Mesenchymal stem cell (in vitro differentiated cells and primary cell): ENCODE data around the gene TOB1.

Experiments
- DNase-seq: peaks from one replicate; pipeline ENCODE4 v3.0.0-alpha.2; 2013
- H2AFZ ChIP-seq: one replicate; pipeline ENCODE4 v1.6.1; 2013; ENCODE audit warnings: low read depth, mild to moderate bottlenecking, control low read depth, inconsistent platforms, low read length, moderate library complexity
- H2AK5ac ChIP-seq: 2 replicates; pipeline ENCODE4 v1.6.1; 2013; ENCODE audit warnings: low read length, moderate library complexity, mild to moderate bottlenecking, inconsistent platforms; ENCODE audit not compliant: severe bottlenecking
- H2BK120ac ChIP-seq: one replicate; pipeline ENCODE4 v1.6.1; 2013; ENCODE audit warnings: low read depth, mild to moderate bottlenecking, inconsistent platforms, low read length, moderate library complexity
- H2BK12ac ChIP-seq, 2 experiments: one replicate each; pipeline ENCODE4 v1.6.1; 2013; ENCODE audit warnings: inconsistent platforms in 2 of 2, low read length in 2 of 2, mild to moderate bottlenecking in 2 of 2, moderate library complexity in 2 of 2, control low read depth in 1 of 2
- H2BK15ac ChIP-seq: one replicate; pipeline ENCODE4 v1.6.1; 2013; ENCODE audit warnings: mild to moderate bottlenecking, low read depth, inconsistent platforms; ENCODE audit not compliant: poor library complexity, severe bottlenecking
- H2BK5ac ChIP-seq: 2 replicates; pipeline ENCODE4 v1.6.1; 2013; ENCODE audit warnings: low read depth, mild to moderate bottlenecking, low read length, control low read depth, inconsistent platforms; ENCODE audit not compliant: poor library complexity, severe bottlenecking
- H3K14ac ChIP-seq, 2 experiments: one replicate each; pipeline ENCODE4 v1.6.1; 2013; ENCODE audit warnings: inconsistent platforms in 2 of 2, low read length in 2 of 2, control low read depth in 1 of 2, mild to moderate bottlenecking in 1 of 2, moderate library complexity in 1 of 2
- H3K18ac ChIP-seq, 2 experiments: one replicate each; pipeline ENCODE4 v1.6.1; 2013; ENCODE audit warnings: inconsistent platforms in 2 of 2, low read length in 2 of 2, control low read depth in 1 of 2, low read depth in 1 of 2, mild to moderate bottlenecking in 1 of 2
- H3K23ac ChIP-seq, 2 experiments: one replicate each; pipeline ENCODE4 v1.6.1; 2013; ENCODE audit warnings: inconsistent platforms in 2 of 2, low read length in 2 of 2, mild to moderate bottlenecking in 2 of 2, moderate library complexity in 2 of 2, control low read depth in 1 of 2
- H3K27ac ChIP-seq: 2 replicates; pipeline ENCODE4 v1.5.1; 2013; ENCODE audit warnings: mild to moderate bottlenecking, moderate library complexity, low read length, control low read depth, inconsistent platforms; ENCODE audit not compliant: poor library complexity, severe bottlenecking
- H3K27me3 ChIP-seq, 2 experiments: 2 replicates each; pipeline versions ENCODE4 v1.6.1 to v1.7.0; 2013; ENCODE audit warnings: low read length in 2 of 2, mild to moderate bottlenecking in 2 of 2, moderate library complexity in 2 of 2, control low read depth in 1 of 2, inconsistent platforms in 1 of 2; ENCODE audit not compliant: control insufficient read depth in 1 of 2, insufficient read depth in 1 of 2
- H3K36me3 ChIP-seq, 2 experiments: 2 replicates each; pipeline versions ENCODE4 v1.6.1 to v1.7.0; 2013; ENCODE audit warnings: low read length in 2 of 2, control low read depth in 1 of 2, inconsistent platforms in 1 of 2, low read depth in 1 of 2, mild to moderate bottlenecking in 1 of 2; ENCODE audit not compliant: insufficient read depth in 2 of 2, control insufficient read depth in 1 of 2
- H3K4ac ChIP-seq, 2 experiments: one replicate each; pipeline ENCODE4 v1.6.1; 2013; ENCODE audit warnings: inconsistent platforms in 2 of 2, low read length in 2 of 2, mild to moderate bottlenecking in 2 of 2, moderate library complexity in 2 of 2, control low read depth in 1 of 2, low read depth in 1 of 2
- H3K4me1 ChIP-seq: 2 replicates; pipeline ENCODE4 v1.6.1; 2013; ENCODE audit warnings: low read depth, low read length, control low read depth; ENCODE audit not compliant: control insufficient read depth, insufficient read depth
- H3K4me2 ChIP-seq: 2 replicates; pipeline ENCODE4 v1.6.1; 2013; ENCODE audit warnings: low read length, mild to moderate bottlenecking, inconsistent platforms; ENCODE audit not compliant: poor library complexity, severe bottlenecking
- H3K4me3 ChIP-seq, 2 experiments: 2 replicates each; pipeline versions ENCODE4 v1.5.1 to v1.7.0; 2013; ENCODE audit warnings: low read length in 2 of 2, mild to moderate bottlenecking in 2 of 2, control low read depth in 1 of 2, low read depth in 1 of 2; ENCODE audit not compliant: insufficient read depth in 1 of 2
- H3K79me1 ChIP-seq: replicated peaks from 2 replicates; pipeline ENCODE4 v1.6.1; 2013; ENCODE audit warnings: mild to moderate bottlenecking, control low read depth, low read length, inconsistent platforms; ENCODE audit not compliant: poor library complexity, severe bottlenecking
- H3K9ac ChIP-seq: 2 replicates; pipeline ENCODE4 v1.7.0; 2013; ENCODE audit warnings: mild to moderate bottlenecking, low read length, moderate library complexity
- H3K9me3 ChIP-seq: 2 replicates; pipeline ENCODE4 v1.7.0; 2013; ENCODE audit warnings: mild to moderate bottlenecking, low read length; ENCODE audit not compliant: control insufficient read depth
- H4K8ac ChIP-seq: one replicate; pipeline ENCODE4 v1.6.1; 2013; ENCODE audit warnings: inconsistent platforms, mild to moderate bottlenecking, low read length, moderate library complexity
- H4K91ac ChIP-seq: one replicate; pipeline ENCODE4 v1.6.1; 2013; ENCODE audit warnings: mild to moderate bottlenecking, low read length, inconsistent platforms
- whole genome bisulfite sequencing: methylation state at CpG from one replicate; pipeline ENCODE4 v1.1.7; 2013; ENCODE audit warnings: mixed read lengths; 5-methylcytosine and 5-hydroxymethylcytosine counted together

The TOB1 gene

GRCh38 chr17:50817838-50818237, 48.3 kb downstream of the TOB1 start:
- no peak overlapping the region for H3K23ac ChIP-seq
- no peak overlapping the region for H3K27ac ChIP-seq
- peaks cover 10% of the 10 kb centered on the region for H3K4me1 ChIP-seq
- H3K9ac ChIP-seq = no peak overlapping the region
- no peak overlapping the region for H4K8ac ChIP-seq
- H2BK5ac ChIP-seq = no peak overlapping the region
- no peak overlapping the region for H2BK12ac ChIP-seq
- H3K18ac ChIP-seq = no peak overlapping the region
- no peak overlapping the region for H3K4me3 ChIP-seq
- peak; percentile 16 for DNase-seq
- H2BK15ac ChIP-seq = no peak overlapping the region
- peaks cover under 1% of the 10 kb centered on the region for H3K9me3 ChIP-seq
- no peak overlapping the region for H3K4ac ChIP-seq
- H3K14ac ChIP-seq = no peak overlapping the region
- no peak overlapping the region for H2BK120ac ChIP-seq
- H3K27me3 ChIP-seq = peaks cover 20 to 61% of the 10 kb centered on the region in 2 experiments
- no peaks in the 10 kb centered on the region for H3K36me3 ChIP-seq
- 33% methylated on average over 7 of the region's 7 CpGs for WGBS
- no peak overlapping the region for H2AK5ac ChIP-seq
- H3K4me2 ChIP-seq = no peak overlapping the region
- no peak overlapping the region for H2AFZ ChIP-seq
- no peak overlapping the region for H4K91ac ChIP-seq
- H3K79me1 ChIP-seq = no peaks in the 10 kb centered on the region

- Histone ChIP-seq H2BK12ac (no peak overlapping the region), H2BK5ac (peak overlapping the region; percentile 4), H3K9me3 (no peaks in the 10 kb centered on the region), H4K8ac (no peak overlapping the region), H2AK5ac (peak overlapping the region; percentile 45), H3K4ac (no peak overlapping the region), H3K14ac (no peak overlapping the region), H2AFZ (peak overlapping the region; percentile 56), H3K27ac (no peak overlapping the region), H3K36me3 (no peaks in the 10 kb centered on the region), H3K4me1 (peaks cover 10% of the 10 kb centered on the region), H3K79me1 (no peaks in the 10 kb centered on the region), H3K4me2 (no peak overlapping the region), H2BK120ac (no peak overlapping the region), H2BK15ac (no peak overlapping the region), H3K18ac (no peak overlapping the region), H4K91ac (no peak overlapping the region), H3K4me3 (no peak overlapping the region), H3K9ac (no peak overlapping the region), H3K27me3 (peaks cover 18 to 58% of the 10 kb centered on the region in 2 experiments), H3K23ac (no peak overlapping the region)
- 58% methylated on average over 26 of the region's 27 CpGs for WGBS
- DNase-seq = peak; percentile 17
Measured at GRCh38 chr17:50816771-50817751, 49.1 kb downstream of the TOB1 start.

- Histone ChIP-seq H3K79me1 (no peaks in the 10 kb centered on the region), H3K4me3 (no peak overlapping the region), H2BK12ac (no peak overlapping the region), H4K8ac (no peak overlapping the region), H2AFZ (no peak overlapping the region), H3K23ac (no peak overlapping the region), H3K4me2 (no peak overlapping the region), H3K14ac (no peak overlapping the region), H3K36me3 (no peaks in the 10 kb centered on the region), H3K18ac (no peak overlapping the region), H2BK15ac (no peak overlapping the region), H2BK120ac (no peak overlapping the region), H3K9ac (no peak overlapping the region), H3K9me3 (no peaks in the 10 kb centered on the region), H4K91ac (no peak overlapping the region), H3K27ac (no peak overlapping the region), H2BK5ac (no peak overlapping the region), H2AK5ac (no peak overlapping the region), H3K27me3 (peaks cover 15 to 60% of the 10 kb centered on the region in 2 experiments), H3K4me1 (peaks cover 10% of the 10 kb centered on the region), H3K4ac (no peak overlapping the region)
- 90% methylated on average over 5 of the region's 5 CpGs for WGBS
- DNase-seq = no peak
Measured at GRCh38 chr17:50816271-50816670, 49.9 kb downstream of the TOB1 start.

GRCh38 chr17:50815400-50815799, 50.8 kb downstream of the TOB1 start:
- Histone ChIP-seq H3K27me3 (peaks cover 22 to 64% of the 10 kb centered on the region in 2 experiments), H3K4ac (no peak overlapping the region), H3K4me3 (no peak overlapping the region), H2BK120ac (no peak overlapping the region), H3K18ac (no peak overlapping the region), H3K9ac (no peak overlapping the region), H4K91ac (no peak overlapping the region), H3K79me1 (no peaks in the 10 kb centered on the region), H3K4me2 (no peak overlapping the region), H3K4me1 (peaks cover 10% of the 10 kb centered on the region), H2BK15ac (no peak overlapping the region), H2AFZ (no peak overlapping the region), H2AK5ac (no peak overlapping the region), H3K36me3 (no peaks in the 10 kb centered on the region), H4K8ac (no peak overlapping the region), H2BK5ac (no peak overlapping the region), H3K23ac (no peak overlapping the region), H3K27ac (no peak overlapping the region), H2BK12ac (no peak overlapping the region), H3K14ac (no peak overlapping the region), H3K9me3 (no peaks in the 10 kb centered on the region)
- no peak for DNase-seq
- WGBS = 92% methylated on average over 3 of the region's 3 CpGs
